ENCODE data around the gene NCOA3. TPM values are rescaled to one million over a fixed set of nuclear protein-coding genes. Genes with fewer than 3 reads are reported as not detected.
A peak's percentile ranks its signal among the peaks of the same experiment; 100 is the strongest.

NCOA3 gene
- total RNA-seq, 1 experiment from 2014 or later = 31.1 TPM

DNA sequence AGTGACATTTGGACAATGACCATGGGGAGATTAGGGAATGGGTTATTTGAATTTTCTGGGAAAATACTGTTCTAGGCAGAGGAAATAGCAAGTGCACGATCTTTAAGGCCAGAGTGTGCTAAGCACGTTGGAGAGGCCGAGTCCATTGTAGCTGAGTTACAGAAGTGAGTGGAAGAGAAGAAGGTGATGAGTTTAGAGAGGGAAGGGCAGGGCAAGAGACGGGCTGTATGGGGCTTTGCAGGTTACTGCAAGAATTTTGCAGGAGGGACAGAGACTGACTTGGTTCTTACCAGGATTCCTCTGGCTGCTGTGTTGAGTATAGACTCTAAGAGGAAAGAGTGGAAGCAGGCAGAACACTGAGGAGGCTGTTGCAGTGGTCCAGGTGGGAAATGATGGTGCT lies 1.1 kb upstream of the NCOA3 start:
- H3K4me3 ChIP-seq (ENCODE audit: low read length) = peak overlapping the region; percentile 72
- intact Hi-C loops (cut with micrococcal nuclease) = loop anchor here (2.0 kb wide), 2 partner anchors 68 to 108 kb away; no protein-coding TSS in a partner anchor
- ChIA-PET POLR2A (ENCODE audit: unreplicated experiment) (no interaction called here), CTCF (interaction anchor here (1.3 kb wide), 1 partner anchor 117 kb away, joined by 4 read pairs; no protein-coding TSS in a partner anchor)
- DNase-seq (no peak), ATAC-seq (no peak)
- H3K4me2 ChIP-seq (ENCODE audit: low read length) = peak overlapping the region; percentile 93
- 0 out of 2 replicates have a peak overlapping the region, but pooled peaks have one; percentile 95 for H2AFZ ChIP-seq (ENCODE audit: low read length)
- H3K9ac ChIP-seq (ENCODE audit: low read length) = no peak overlapping the region
- H3K27me3 ChIP-seq (ENCODE audit: low read length) = no peaks in the 10 kb centered on the region
- H3K9me2 ChIP-seq (replicated peaks; ENCODE audit: low read length) = no peaks in the 10 kb centered on the region
- TF ChIP-seq EZH2 (IDR thresholded peaks at IDR 0.05; ENCODE audit: low read length, unreplicated experiment) = no peak
- no peak for TF ChIP-seq EZH2phosphoT487 (IDR thresholded peaks at IDR 0.05; ENCODE audit: borderline replicate concordance, low read length)
- TF ChIP-seq, protein P1, sequence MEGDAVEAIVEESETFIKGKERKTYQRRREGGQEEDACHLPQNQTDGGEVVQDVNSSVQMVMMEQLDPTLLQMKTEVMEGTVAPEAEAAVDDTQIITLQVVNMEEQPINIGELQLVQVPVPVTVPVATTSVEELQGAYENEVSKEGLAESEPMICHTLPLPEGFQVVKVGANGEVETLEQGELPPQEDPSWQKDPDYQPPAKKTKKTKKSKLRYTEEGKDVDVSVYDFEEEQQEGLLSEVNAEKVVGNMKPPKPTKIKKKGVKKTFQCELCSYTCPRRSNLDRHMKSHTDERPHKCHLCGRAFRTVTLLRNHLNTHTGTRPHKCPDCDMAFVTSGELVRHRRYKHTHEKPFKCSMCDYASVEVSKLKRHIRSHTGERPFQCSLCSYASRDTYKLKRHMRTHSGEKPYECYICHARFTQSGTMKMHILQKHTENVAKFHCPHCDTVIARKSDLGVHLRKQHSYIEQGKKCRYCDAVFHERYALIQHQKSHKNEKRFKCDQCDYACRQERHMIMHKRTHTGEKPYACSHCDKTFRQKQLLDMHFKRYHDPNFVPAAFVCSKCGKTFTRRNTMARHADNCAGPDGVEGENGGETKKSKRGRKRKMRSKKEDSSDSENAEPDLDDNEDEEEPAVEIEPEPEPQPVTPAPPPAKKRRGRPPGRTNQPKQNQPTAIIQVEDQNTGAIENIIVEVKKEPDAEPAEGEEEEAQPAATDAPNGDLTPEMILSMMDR (conservative IDR thresholded peaks at IDR 0.05; ENCODE audit: low read depth, low read length) = no peak
- no peaks in the 10 kb centered on the region for H3F3A ChIP-seq (ENCODE audit: low read length, unreplicated experiment)
- peaks cover 14% of the 10 kb centered on the region for H4K20me1 ChIP-seq (ENCODE audit: low read length)
- peaks cover 30% of the 10 kb centered on the region for H3K4me1 ChIP-seq (ENCODE audit: insufficient read depth, low read length)
- BruUV-seq (replicated peaks) = no TSS peak
- no peak overlapping the region for H3K27ac ChIP-seq (ENCODE audit: low read length)
- H3K79me2 ChIP-seq (ENCODE audit: low read length) = peaks cover 52% of the 10 kb centered on the region
- no peaks in the 10 kb centered on the region for H3K9me3 ChIP-seq (ENCODE audit: low read length)
- H3K36me3 ChIP-seq (ENCODE audit: low read depth, low read length) = no peaks in the 10 kb centered on the region

DNA sequence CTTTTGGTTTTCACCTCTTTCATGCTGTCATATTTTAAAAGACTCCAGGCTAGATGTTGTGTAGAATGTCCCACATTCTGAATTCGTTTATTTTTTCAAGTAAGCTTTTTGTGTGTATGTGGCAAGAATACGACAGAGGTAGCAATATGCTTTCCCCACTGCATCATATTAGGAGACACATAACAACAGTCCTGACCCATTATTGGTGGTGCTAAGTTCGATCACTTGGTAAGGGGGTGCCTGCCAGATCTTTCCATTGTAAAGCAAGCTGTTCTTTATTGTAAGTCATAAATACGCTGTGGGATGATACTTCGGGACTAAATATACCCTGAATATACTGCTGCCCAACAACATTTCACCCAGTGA lies 588 bp upstream of the NCOA3 start:
- Histone ChIP-seq H3F3A (ENCODE audit: low read length, unreplicated experiment) (no peaks in the 10 kb centered on the region), H2AFZ (ENCODE audit: low read length) (peak overlapping the region; percentile 95), H3K27me3 (ENCODE audit: low read length) (no peaks in the 10 kb centered on the region), H3K9me2 (replicated peaks; ENCODE audit: low read length) (no peaks in the 10 kb centered on the region), H3K4me2 (ENCODE audit: low read length) (peak overlapping the region; percentile 93), H3K36me3 (ENCODE audit: low read depth, low read length) (no peaks in the 10 kb centered on the region), H3K9ac (ENCODE audit: low read length) (peak overlapping the region; percentile 88), H4K20me1 (ENCODE audit: low read length) (peaks cover 14% of the 10 kb centered on the region), H3K27ac (ENCODE audit: low read length) (peak overlapping the region; percentile 65), H3K9me3 (ENCODE audit: low read length) (no peaks in the 10 kb centered on the region), H3K4me1 (ENCODE audit: insufficient read depth, low read length) (peaks cover 35% of the 10 kb centered on the region), H3K4me3 (ENCODE audit: low read length) (peak overlapping the region; percentile 72), H3K79me2 (ENCODE audit: low read length) (peaks cover 57% of the 10 kb centered on the region)
- BruUV-seq (replicated peaks) = TSS peak; percentile 88
- no peak for TF ChIP-seq EZH2 (IDR thresholded peaks at IDR 0.05; ENCODE audit: low read length, unreplicated experiment)
- no peak for TF ChIP-seq EZH2phosphoT487 (IDR thresholded peaks at IDR 0.05; ENCODE audit: borderline replicate concordance, low read length)
- TF ChIP-seq, protein P1 (conservative IDR thresholded peaks at IDR 0.05; ENCODE audit: low read depth, low read length) = no peak
- ATAC-seq (no peak; the same call in 1 of the 2 replicates), DNase-seq (peak; percentile 9)
- ChIA-PET POLR2A (ENCODE audit: unreplicated experiment) (interaction anchor here (0.6 to 2.5 kb wide), 11 partner anchors 8 to 1203 kb away, joined by 3 to 15 read pairs (median 6); no protein-coding TSS in a partner anchor), CTCF (interaction anchor here (0.6 to 1.3 kb wide), 5 partner anchors 8 to 1745 kb away, joined by 3 to 9 read pairs (median 4); no protein-coding TSS in a partner anchor)
- intact Hi-C loops (cut with micrococcal nuclease) = loop anchor here (1.0 to 2.0 kb wide), 4 partner anchors 8 to 108 kb away; no protein-coding TSS in a partner anchor
